ENCODE results near the gene TPPP2. TPM values are rescaled to one million over a fixed set of nuclear protein-coding genes. Genes with fewer than 3 reads are reported as not detected.

The TPPP2 gene
- polyA plus RNA-seq, 1 donor from 2014 or later: not detected

- no peaks in the 10 kb centered on the region for H3K9me3 ChIP-seq (ENCODE audit: low read length)
- H3K79me2 ChIP-seq (replicated peaks; ENCODE audit: insufficient read depth, low read length): no peaks in the 10 kb centered on the region
- H3K9me2 ChIP-seq (ENCODE audit: insufficient read depth, low read length): no peaks in the 10 kb centered on the region
- TF ChIP-seq MXI1 (conservative IDR thresholded peaks at IDR 0.05; ENCODE audit: poor library complexity, severe bottlenecking) (no peak), SMC3 (conservative IDR thresholded peaks at IDR 0.05; ENCODE audit: poor library complexity) (no peak), EZH2 (IDR thresholded peaks at IDR 0.05; ENCODE audit: borderline replicate concordance, insufficient read depth, low read length, poor library complexity, severe bottlenecking) (no peak), RAD21 (conservative IDR thresholded peaks at IDR 0.05) (no peak), EP300 (conservative IDR thresholded peaks at IDR 0.05; ENCODE audit: poor library complexity, severe bottlenecking) (no peak), TAF1 (IDR thresholded peaks at IDR 0.05; ENCODE audit: low read depth) (no peak), REST (IDR thresholded peaks at IDR 0.05; ENCODE audit: borderline replicate concordance) (no peak), POLR2AphosphoS5 (IDR thresholded peaks at IDR 0.05) (no peak), CTCF (IDR thresholded peaks at IDR 0.05; ENCODE audit: poor library complexity, severe bottlenecking) (no peak)
- H3K4me3 ChIP-seq (ENCODE audit: low read length): no peak within 1 kb of the TSS
- H3K9ac ChIP-seq (ENCODE audit: low read length): no peak within 1 kb of the TSS
- H3F3A ChIP-seq (ENCODE audit: insufficient read depth, low read length, poor library complexity, severe bottlenecking): no peaks in the 10 kb centered on the region
- no peaks in the 10 kb centered on the region for H3K27me3 ChIP-seq (ENCODE audit: insufficient read depth, low read depth, low read length)
- H3K27ac ChIP-seq (ENCODE audit: low read length): no peak within 1 kb of the TSS
- H2AFZ ChIP-seq (ENCODE audit: low read depth, low read length): no peak within 1 kb of the TSS
- no peaks in the 10 kb centered on the region for H3K36me3 ChIP-seq (ENCODE audit: insufficient read depth, low read length)
- H4K20me1 ChIP-seq (ENCODE audit: insufficient read depth): no peaks in the 10 kb centered on the region
- no peak within 1 kb of the TSS for H3K4me2 ChIP-seq (ENCODE audit: low read length)
These were observed 4.7 kb downstream of the TPPP2 start, which contains the start of gene RNASE13 for GRCh38 chr14:21034707-21035106. TSS of gene RNASE13 (minus strand) at chr14:21034807. CDS start at chr14:21034288, 519 bp downstream.

- H3K4me3 ChIP-seq (ENCODE audit: low read length): no peak overlapping the region
- no peaks in the 10 kb centered on the region for H3K9me3 ChIP-seq (ENCODE audit: low read length)
- H3K79me2 ChIP-seq (replicated peaks; ENCODE audit: insufficient read depth, low read length): no peaks in the 10 kb centered on the region
- H3K4me2 ChIP-seq (ENCODE audit: low read length): no peak overlapping the region
- H4K20me1 ChIP-seq (ENCODE audit: insufficient read depth): no peaks in the 10 kb centered on the region
- H3F3A ChIP-seq (ENCODE audit: insufficient read depth, low read length, poor library complexity, severe bottlenecking): no peaks in the 10 kb centered on the region
- H3K9ac ChIP-seq (ENCODE audit: low read length): no peak overlapping the region
- H2AFZ ChIP-seq (ENCODE audit: low read depth, low read length): no peak overlapping the region
- TF ChIP-seq SMC3 (conservative IDR thresholded peaks at IDR 0.05; ENCODE audit: poor library complexity): no peak
- no peak for TF ChIP-seq TAF1 (IDR thresholded peaks at IDR 0.05; ENCODE audit: low read depth)
- no peaks in the 10 kb centered on the region for H3K9me2 ChIP-seq (ENCODE audit: insufficient read depth, low read length)
- no peak overlapping the region for H3K27ac ChIP-seq (ENCODE audit: low read length)
- no peaks in the 10 kb centered on the region for H3K36me3 ChIP-seq (ENCODE audit: insufficient read depth, low read length)
- H3K27me3 ChIP-seq (ENCODE audit: insufficient read depth, low read depth, low read length): no peaks in the 10 kb centered on the region
These were observed 6.7 kb downstream of the TPPP2 start for GRCh38 chr14:21036751-21037150.

GRCh38 chr14:21037156-21037555 lies 7.1 kb downstream of the TPPP2 start:
- Histone ChIP-seq H3K9me2 (ENCODE audit: insufficient read depth, low read length) (no peaks in the 10 kb centered on the region), H3F3A (ENCODE audit: insufficient read depth, low read length, poor library complexity, severe bottlenecking) (no peaks in the 10 kb centered on the region), H3K9me3 (ENCODE audit: low read length) (no peaks in the 10 kb centered on the region), H3K79me2 (replicated peaks; ENCODE audit: insufficient read depth, low read length) (no peaks in the 10 kb centered on the region), H3K4me3 (ENCODE audit: low read length) (no peak overlapping the region), H3K9ac (ENCODE audit: low read length) (no peak overlapping the region), H2AFZ (ENCODE audit: low read depth, low read length) (no peak overlapping the region), H3K27me3 (ENCODE audit: insufficient read depth, low read depth, low read length) (no peaks in the 10 kb centered on the region), H4K20me1 (ENCODE audit: insufficient read depth) (no peaks in the 10 kb centered on the region), H3K4me2 (ENCODE audit: low read length) (no peak overlapping the region), H3K36me3 (ENCODE audit: insufficient read depth, low read length) (no peaks in the 10 kb centered on the region), H3K27ac (ENCODE audit: low read length) (no peak overlapping the region)
- TF ChIP-seq EP300 (conservative IDR thresholded peaks at IDR 0.05; ENCODE audit: poor library complexity, severe bottlenecking): no peak
- no peak for TF ChIP-seq RAD21 (conservative IDR thresholded peaks at IDR 0.05)
- no peak for TF ChIP-seq CTCF (IDR thresholded peaks at IDR 0.05; ENCODE audit: poor library complexity, severe bottlenecking)
- no peak for TF ChIP-seq SMC3 (conservative IDR thresholded peaks at IDR 0.05; ENCODE audit: poor library complexity)
- no peak for TF ChIP-seq REST (IDR thresholded peaks at IDR 0.05; ENCODE audit: borderline replicate concordance)

Measured in neural cell (in vitro differentiated cells).